ENCODE results near the gene DUS2.

DNA sequence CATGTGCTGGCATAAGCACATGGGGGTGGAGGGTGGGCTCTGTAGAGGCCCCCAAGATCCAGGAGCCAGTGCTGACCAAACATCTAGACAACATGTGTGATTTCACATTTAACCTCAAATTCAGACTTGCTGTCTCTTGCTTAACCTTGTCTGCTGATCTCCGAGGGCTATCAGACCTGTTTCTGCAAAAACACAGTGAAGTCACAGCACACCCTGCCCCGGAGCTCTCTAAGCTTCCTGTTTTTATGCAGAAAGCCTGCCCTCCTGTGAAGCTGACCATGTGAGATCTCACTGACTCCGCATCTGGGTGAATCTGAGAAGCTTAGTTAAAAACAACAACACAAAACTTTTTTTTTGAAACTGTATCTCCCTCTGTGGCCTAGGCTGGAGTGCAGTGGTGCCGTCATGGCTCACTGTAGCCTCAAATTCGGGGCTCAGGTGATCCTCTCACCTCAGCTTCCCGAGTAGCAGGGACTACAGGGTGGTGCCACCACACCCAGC lies 17.2 kb upstream of the DUS2 start:
- TF ChIP-seq, protein P1, sequence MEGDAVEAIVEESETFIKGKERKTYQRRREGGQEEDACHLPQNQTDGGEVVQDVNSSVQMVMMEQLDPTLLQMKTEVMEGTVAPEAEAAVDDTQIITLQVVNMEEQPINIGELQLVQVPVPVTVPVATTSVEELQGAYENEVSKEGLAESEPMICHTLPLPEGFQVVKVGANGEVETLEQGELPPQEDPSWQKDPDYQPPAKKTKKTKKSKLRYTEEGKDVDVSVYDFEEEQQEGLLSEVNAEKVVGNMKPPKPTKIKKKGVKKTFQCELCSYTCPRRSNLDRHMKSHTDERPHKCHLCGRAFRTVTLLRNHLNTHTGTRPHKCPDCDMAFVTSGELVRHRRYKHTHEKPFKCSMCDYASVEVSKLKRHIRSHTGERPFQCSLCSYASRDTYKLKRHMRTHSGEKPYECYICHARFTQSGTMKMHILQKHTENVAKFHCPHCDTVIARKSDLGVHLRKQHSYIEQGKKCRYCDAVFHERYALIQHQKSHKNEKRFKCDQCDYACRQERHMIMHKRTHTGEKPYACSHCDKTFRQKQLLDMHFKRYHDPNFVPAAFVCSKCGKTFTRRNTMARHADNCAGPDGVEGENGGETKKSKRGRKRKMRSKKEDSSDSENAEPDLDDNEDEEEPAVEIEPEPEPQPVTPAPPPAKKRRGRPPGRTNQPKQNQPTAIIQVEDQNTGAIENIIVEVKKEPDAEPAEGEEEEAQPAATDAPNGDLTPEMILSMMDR (conservative IDR thresholded peaks at IDR 0.05 in 1 of 2, IDR thresholded peaks at IDR 0.05 in 1 of 2; ENCODE audit: extremely low read depth in 1 of 2, insufficient read depth in 1 of 2, low read depth in 1 of 2, low read length in 2 of 2), result no peak
- TF ChIP-seq EZH2 (IDR thresholded peaks at IDR 0.05; ENCODE audit: borderline replicate concordance, low read length), result no peak

All from mammary epithelial cell (primary cell).